ENCODE data around the gene PALM.
"Not testable (repeated sequence)": the region's sequence is repeated elsewhere in the genome, so short reads cannot be mapped to it uniquely, and the experiment has no call there.

Gene PALM

GRCh38 chr19:738509-739128 lies 29.9 kb downstream of the PALM start (continued):
- TF ChIP-seq, protein P1, sequence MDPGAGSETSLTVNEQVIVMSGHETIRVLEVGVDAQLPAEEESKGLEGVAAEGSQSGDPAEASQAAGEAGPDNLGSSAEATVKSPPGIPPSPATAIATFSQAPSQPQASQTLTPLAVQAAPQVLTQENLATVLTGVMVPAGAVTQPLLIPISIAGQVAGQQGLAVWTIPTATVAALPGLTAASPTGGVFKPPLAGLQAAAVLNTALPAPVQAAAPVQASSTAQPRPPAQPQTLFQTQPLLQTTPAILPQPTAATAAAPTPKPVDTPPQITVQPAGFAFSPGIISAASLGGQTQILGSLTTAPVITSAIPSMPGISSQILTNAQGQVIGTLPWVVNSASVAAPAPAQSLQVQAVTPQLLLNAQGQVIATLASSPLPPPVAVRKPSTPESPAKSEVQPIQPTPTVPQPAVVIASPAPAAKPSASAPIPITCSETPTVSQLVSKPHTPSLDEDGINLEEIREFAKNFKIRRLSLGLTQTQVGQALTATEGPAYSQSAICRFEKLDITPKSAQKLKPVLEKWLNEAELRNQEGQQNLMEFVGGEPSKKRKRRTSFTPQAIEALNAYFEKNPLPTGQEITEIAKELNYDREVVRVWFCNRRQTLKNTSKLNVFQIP (CRISPR knock-in tag; IDR thresholded peaks at IDR 0.05; ENCODE audit: borderline replicate concordance, low read depth) = no peak
- TF ChIP-seq ZNF565 (CRISPR knock-in tag; conservative IDR thresholded peaks at IDR 0.05; ENCODE audit: low read depth) (no peak), ZFP30 (CRISPR knock-in tag; IDR thresholded peaks at IDR 0.05) (no peak), ZFP3 (CRISPR knock-in tag; IDR thresholded peaks at IDR 0.05) (no peak)

DNA sequence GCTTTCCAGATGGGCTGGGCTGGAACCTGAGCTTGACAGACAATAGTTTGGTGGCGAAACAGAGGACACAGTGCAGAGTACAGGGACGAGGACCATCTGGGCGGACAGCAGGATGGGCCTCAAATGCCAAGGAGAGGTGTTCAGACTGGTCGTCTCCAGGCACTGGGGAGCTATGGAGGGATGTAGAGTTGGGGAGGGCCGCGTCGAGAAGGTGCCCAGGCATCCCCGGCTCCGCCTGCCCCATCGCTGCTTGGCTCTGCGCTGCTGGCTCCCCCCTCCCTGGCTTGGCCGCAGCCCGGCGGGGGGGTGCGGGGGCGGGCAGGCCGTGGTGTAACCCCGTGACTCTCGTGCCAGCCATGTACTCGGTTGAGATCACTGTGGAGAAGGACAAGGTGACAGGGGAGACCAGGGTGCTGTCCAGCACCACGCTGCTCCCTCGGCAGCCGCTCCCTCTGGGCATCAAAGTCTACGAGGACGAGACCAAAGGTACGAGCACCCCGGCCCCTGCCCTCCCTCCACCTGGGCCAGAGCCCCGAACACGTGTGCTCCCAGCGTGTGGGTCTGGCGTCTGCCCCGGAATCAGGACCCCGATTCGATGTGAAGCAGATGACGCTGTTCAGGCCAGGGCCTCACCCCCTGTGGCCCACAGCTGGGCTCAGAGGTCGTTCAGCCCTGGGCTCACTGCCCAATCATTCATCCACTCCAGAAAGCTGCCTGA lies 31.4 kb downstream of the PALM start:
- no peak for TF ChIP-seq ZFP3 (CRISPR knock-in tag; IDR thresholded peaks at IDR 0.05)
- TF ChIP-seq, protein P2, sequence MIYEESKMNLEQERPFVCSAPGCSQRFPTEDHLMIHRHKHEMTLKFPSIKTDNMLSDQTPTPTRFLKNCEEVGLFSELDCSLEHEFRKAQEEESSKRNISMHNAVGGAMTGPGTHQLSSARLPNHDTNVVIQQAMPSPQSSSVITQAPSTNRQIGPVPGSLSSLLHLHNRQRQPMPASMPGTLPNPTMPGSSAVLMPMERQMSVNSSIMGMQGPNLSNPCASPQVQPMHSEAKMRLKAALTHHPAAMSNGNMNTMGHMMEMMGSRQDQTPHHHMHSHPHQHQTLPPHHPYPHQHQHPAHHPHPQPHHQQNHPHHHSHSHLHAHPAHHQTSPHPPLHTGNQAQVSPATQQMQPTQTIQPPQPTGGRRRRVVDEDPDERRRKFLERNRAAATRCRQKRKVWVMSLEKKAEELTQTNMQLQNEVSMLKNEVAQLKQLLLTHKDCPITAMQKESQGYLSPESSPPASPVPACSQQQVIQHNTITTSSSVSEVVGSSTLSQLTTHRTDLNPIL (CRISPR knock-in tag; IDR thresholded peaks at IDR 0.05; ENCODE audit: low read depth) = no peak
- no peak for TF ChIP-seq ZNF70 (CRISPR knock-in tag; IDR thresholded peaks at IDR 0.05)
- no peak for TF ChIP-seq ISL1 (CRISPR knock-in tag; IDR thresholded peaks at IDR 0.05)
- no peak for TF ChIP-seq TOX (CRISPR knock-in tag; IDR thresholded peaks at IDR 0.05; ENCODE audit: borderline replicate concordance)
- no peak for TF ChIP-seq PATZ1 (CRISPR knock-in tag; IDR thresholded peaks at IDR 0.05; ENCODE audit: borderline replicate concordance)
- no peak for TF ChIP-seq SNAI2 (CRISPR knock-in tag; IDR thresholded peaks at IDR 0.05)
- TF ChIP-seq ZC3H10 (CRISPR knock-in tag; IDR thresholded peaks at IDR 0.05) = no peak
- TF ChIP-seq, protein P1 (CRISPR knock-in tag; IDR thresholded peaks at IDR 0.05; ENCODE audit: borderline replicate concordance, low read depth) = no peak
- TF ChIP-seq OSR1 (CRISPR knock-in tag; IDR thresholded peaks at IDR 0.05) = no peak
- no peak for TF ChIP-seq TCF4 (CRISPR knock-in tag; IDR thresholded peaks at IDR 0.05; ENCODE audit: borderline replicate concordance)
- ATAC-seq = no peak

GRCh38 chr19:740816-741505 lies 32.2 kb downstream of the PALM start:
- not testable (repeated sequence) for ATAC-seq

DNA sequence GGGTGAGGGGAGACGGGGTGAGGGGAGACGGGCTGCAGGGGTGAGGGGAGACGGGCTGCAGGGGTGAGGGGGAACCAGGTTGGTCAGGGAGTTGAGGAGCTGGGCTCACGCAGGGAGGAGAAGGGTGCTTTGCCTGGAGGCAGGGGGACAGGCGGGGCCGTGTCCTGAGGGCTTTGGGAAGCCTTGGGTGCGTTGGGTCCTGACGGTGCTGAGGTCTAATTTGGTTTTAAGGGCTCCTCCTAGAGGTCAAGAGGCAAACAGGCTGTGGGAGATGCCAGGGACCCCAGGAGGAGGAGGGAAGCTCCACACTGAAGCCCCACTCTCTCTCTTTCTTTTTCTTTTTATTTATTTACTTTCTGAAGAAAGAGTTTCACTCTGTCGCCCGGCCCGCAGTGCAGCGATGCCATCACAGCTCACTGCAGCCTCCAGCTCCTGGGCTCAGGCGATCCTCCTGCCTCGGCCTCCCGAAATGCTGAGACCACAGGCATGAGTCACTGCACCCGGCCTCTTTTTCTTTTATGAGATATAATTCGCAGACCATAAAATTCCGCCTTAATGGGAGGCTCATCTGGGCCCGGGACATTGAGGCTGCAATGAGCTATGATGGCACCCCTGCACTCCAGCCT lies 32.9 kb downstream of the PALM start:
- ATAC-seq = 0 out of 3 replicates have a peak, but pooled peaks have one; percentile 12
- TF ChIP-seq OSR1 (CRISPR knock-in tag; IDR thresholded peaks at IDR 0.05) (no peak), SNAI2 (CRISPR knock-in tag; IDR thresholded peaks at IDR 0.05) (no peak), ZNF565 (CRISPR knock-in tag; conservative IDR thresholded peaks at IDR 0.05; ENCODE audit: low read depth) (no peak), ISL1 (CRISPR knock-in tag; IDR thresholded peaks at IDR 0.05) (no peak), TCF4 (CRISPR knock-in tag; IDR thresholded peaks at IDR 0.05; ENCODE audit: borderline replicate concordance) (no peak), RARB (CRISPR knock-in tag; IDR thresholded peaks at IDR 0.05) (no peak), PPARA (CRISPR knock-in tag; IDR thresholded peaks at IDR 0.05; ENCODE audit: borderline replicate concordance) (no peak), TOX (CRISPR knock-in tag; IDR thresholded peaks at IDR 0.05; ENCODE audit: borderline replicate concordance) (no peak), ZFP3 (CRISPR knock-in tag; IDR thresholded peaks at IDR 0.05) (no peak), ESRRG (CRISPR knock-in tag; IDR thresholded peaks at IDR 0.05) (no peak), ARNTL (CRISPR knock-in tag; IDR thresholded peaks at IDR 0.05; ENCODE audit: borderline replicate concordance, low read depth) (no peak), GLIS3 (CRISPR knock-in tag; IDR thresholded peaks at IDR 0.05) (no peak), ZC3H10 (CRISPR knock-in tag; IDR thresholded peaks at IDR 0.05) (no peak), PATZ1 (CRISPR knock-in tag; IDR thresholded peaks at IDR 0.05; ENCODE audit: borderline replicate concordance) (no peak), BACH2 (CRISPR knock-in tag; IDR thresholded peaks at IDR 0.05; ENCODE audit: borderline replicate concordance) (no peak), ZNF70 (CRISPR knock-in tag; IDR thresholded peaks at IDR 0.05) (no peak)
- TF ChIP-seq, protein P1 (CRISPR knock-in tag; IDR thresholded peaks at IDR 0.05; ENCODE audit: borderline replicate concordance, low read depth) = no peak
- TF ChIP-seq, protein P3, sequence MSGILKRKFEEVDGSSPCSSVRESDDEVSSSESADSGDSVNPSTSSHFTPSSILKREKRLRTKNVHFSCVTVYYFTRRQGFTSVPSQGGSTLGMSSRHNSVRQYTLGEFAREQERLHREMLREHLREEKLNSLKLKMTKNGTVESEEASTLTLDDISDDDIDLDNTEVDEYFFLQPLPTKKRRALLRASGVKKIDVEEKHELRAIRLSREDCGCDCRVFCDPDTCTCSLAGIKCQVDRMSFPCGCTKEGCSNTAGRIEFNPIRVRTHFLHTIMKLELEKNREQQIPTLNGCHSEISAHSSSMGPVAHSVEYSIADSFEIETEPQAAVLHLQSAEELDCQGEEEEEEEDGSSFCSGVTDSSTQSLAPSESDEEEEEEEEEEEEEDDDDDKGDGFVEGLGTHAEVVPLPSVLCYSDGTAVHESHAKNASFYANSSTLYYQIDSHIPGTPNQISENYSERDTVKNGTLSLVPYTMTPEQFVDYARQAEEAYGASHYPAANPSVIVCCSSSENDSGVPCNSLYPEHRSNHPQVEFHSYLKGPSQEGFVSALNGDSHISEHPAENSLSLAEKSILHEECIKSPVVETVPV (CRISPR knock-in tag; IDR thresholded peaks at IDR 0.05) = no peak

All from SK-N-SH treated with all-trans-retinoic acid at 6 μM for 48 hours (cell line).